Astrocyte (in vitro differentiated cells and primary cell): ENCODE measurements around the gene SEMA6D.

Source experiments
- EZH2 ChIP-seq: IDR thresholded peaks from 2 replicates; pipeline ENCODE4 v1.6.1; 2012; ENCODE audit warnings: mild to moderate bottlenecking, low read length, inconsistent platforms; ENCODE audit not compliant: insufficient read depth
- TF ChIP-seq, protein P1 (sequence below): IDR thresholded peaks from 2 replicates; pipeline ENCODE4 v1.5.1; 2011; ENCODE audit warnings: low read depth, mild to moderate bottlenecking, inconsistent platforms, low read length, moderate library complexity; ENCODE audit not compliant: insufficient read depth

- TF ChIP-seq, protein P1, sequence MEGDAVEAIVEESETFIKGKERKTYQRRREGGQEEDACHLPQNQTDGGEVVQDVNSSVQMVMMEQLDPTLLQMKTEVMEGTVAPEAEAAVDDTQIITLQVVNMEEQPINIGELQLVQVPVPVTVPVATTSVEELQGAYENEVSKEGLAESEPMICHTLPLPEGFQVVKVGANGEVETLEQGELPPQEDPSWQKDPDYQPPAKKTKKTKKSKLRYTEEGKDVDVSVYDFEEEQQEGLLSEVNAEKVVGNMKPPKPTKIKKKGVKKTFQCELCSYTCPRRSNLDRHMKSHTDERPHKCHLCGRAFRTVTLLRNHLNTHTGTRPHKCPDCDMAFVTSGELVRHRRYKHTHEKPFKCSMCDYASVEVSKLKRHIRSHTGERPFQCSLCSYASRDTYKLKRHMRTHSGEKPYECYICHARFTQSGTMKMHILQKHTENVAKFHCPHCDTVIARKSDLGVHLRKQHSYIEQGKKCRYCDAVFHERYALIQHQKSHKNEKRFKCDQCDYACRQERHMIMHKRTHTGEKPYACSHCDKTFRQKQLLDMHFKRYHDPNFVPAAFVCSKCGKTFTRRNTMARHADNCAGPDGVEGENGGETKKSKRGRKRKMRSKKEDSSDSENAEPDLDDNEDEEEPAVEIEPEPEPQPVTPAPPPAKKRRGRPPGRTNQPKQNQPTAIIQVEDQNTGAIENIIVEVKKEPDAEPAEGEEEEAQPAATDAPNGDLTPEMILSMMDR = no peak
- no peak for TF ChIP-seq EZH2
Observed at GRCh38 chr15:47689660-47690059, 27.6 kb upstream of the SEMA6D start.
